Right atrium auricular region (tissue), 2 donors: ENCODE measurements around the gene A2ML1. TPM values are rescaled to one million over a fixed set of nuclear protein-coding genes. Genes with fewer than 3 reads are reported as not detected.

Experiments
- DNase-seq: peaks from one replicate; pipeline ENCODE4 v3.0.0-alpha.2; 2019; ENCODE audit warnings: low spot score
- H3K27ac ChIP-seq, 2 donors: fragments of 200-600 bp; sonication (generic); 1 replicate in 1 of 2; 2 replicates in 1 of 2; pipeline ENCODE4 v1.5.1; 2016 to 2019
- H3K27me3 ChIP-seq, 2 donors: fragments of 200-600 bp; sonication (generic); one replicate each; pipeline versions ENCODE4 v1.5.1 to v1.6.0; 2017 to 2019
- H3K36me3 ChIP-seq: fragments of 200-600 bp; sonication (generic); one replicate; pipeline ENCODE4 v1.5.1; 2016
- H3K4me1 ChIP-seq, 2 donors: fragments of 200-600 bp; sonication (generic); one replicate each; pipeline versions ENCODE4 v1.5.1 to v1.6.0; 2017 to 2019
- H3K4me3 ChIP-seq, 2 donors: fragments of 200-600 bp; sonication (generic); 1 replicate in 1 of 2; 2 replicates in 1 of 2; pipeline ENCODE4 v1.5.1; 2017 to 2019; ENCODE audit warnings: mild to moderate bottlenecking in 1 of 2, moderate library complexity in 1 of 2
- H3K9me3 ChIP-seq, 2 donors: fragments of 200-600 bp; sonication (generic); one replicate each; pipeline ENCODE4 v1.5.1; 2019
- CTCF ChIP-seq, 2 donors: fragments of 200-600 bp; sonication (generic); IDR thresholded peaks; one replicate each; pipeline ENCODE4 v1.5.1; 2019; ENCODE audit warnings: antibody characterized with exemption in 2 of 2
- total RNA-seq, 2 donors: library from RNA; depleted of rRNA; stranded (reverse); fragments of >200 nt; gene quantifications; one replicate each; pipeline ENCODE4 v1.1.0, GENCODE V29; 2016

A2ML1 gene
- total RNA-seq, 2 donors from 2014 or later, result 0.15 TPM; not detected in 1

- no peak for TF ChIP-seq CTCF (IDR thresholded peaks at IDR 0.05)
- Histone ChIP-seq H3K9me3 (peaks cover 0 to 7% of the 10 kb centered on the region in 2 donors), H3K27me3 (no peaks in the 10 kb centered on the region)
Observed at GRCh38 chr12:8829621-8830020, 7.2 kb downstream of the A2ML1 start.

GRCh38 chr12:8831116-8831515, 8.7 kb downstream of the A2ML1 start:
- DNase-seq, result no peak
- H3K4me1 ChIP-seq, result no peaks in the 10 kb centered on the region
- no peaks in the 10 kb centered on the region for H3K27me3 ChIP-seq
- no peak overlapping the region for H3K27ac ChIP-seq
- no peaks in the 10 kb centered on the region for H3K36me3 ChIP-seq
- H3K9me3 ChIP-seq, result no peaks in the 10 kb centered on the region
- no peak for TF ChIP-seq CTCF (IDR thresholded peaks at IDR 0.05)
- H3K4me3 ChIP-seq, result no peak overlapping the region

More at GRCh38 chr12:8829621-8830020, 7.2 kb downstream of the A2ML1 start:
- Histone ChIP-seq H3K4me1 (no peaks in the 10 kb centered on the region), H3K4me3 (no peak overlapping the region), H3K36me3 (no peaks in the 10 kb centered on the region), H3K27ac (no peak overlapping the region)
- no peak for DNase-seq

- no peaks in the 10 kb centered on the region for H3K4me1 ChIP-seq
- TF ChIP-seq CTCF (IDR thresholded peaks at IDR 0.05), result no peak
- DNase-seq, result no peak
- H3K36me3 ChIP-seq, result no peaks in the 10 kb centered on the region
- no peaks in the 10 kb centered on the region for H3K27me3 ChIP-seq
- no peak overlapping the region for H3K4me3 ChIP-seq
- H3K9me3 ChIP-seq, result no peaks in the 10 kb centered on the region
- H3K27ac ChIP-seq, result no peak overlapping the region
Observed at GRCh38 chr12:8832500-8832899, 10.1 kb downstream of the A2ML1 start.

- Histone ChIP-seq H3K27ac (no peak overlapping the region), H3K36me3 (no peaks in the 10 kb centered on the region), H3K27me3 (no peaks in the 10 kb centered on the region), H3K4me3 (no peak overlapping the region), H3K4me1 (no peaks in the 10 kb centered on the region), H3K9me3 (no peaks in the 10 kb centered on the region)
- TF ChIP-seq CTCF (IDR thresholded peaks at IDR 0.05), result no peak
- no peak for DNase-seq
Observed at GRCh38 chr12:8834230-8834629, 11.8 kb downstream of the A2ML1 start.

GRCh38 chr12:8837291-8837690, 14.9 kb downstream of the A2ML1 start:
- H3K4me3 ChIP-seq, result no peak overlapping the region
- H3K36me3 ChIP-seq, result no peaks in the 10 kb centered on the region
- H3K9me3 ChIP-seq, result no peaks in the 10 kb centered on the region

More at GRCh38 chr12:8837291-8837690, 14.9 kb downstream of the A2ML1 start:
- no peak for TF ChIP-seq CTCF (IDR thresholded peaks at IDR 0.05)
- no peak overlapping the region for H3K27ac ChIP-seq
- no peak for DNase-seq
- no peaks in the 10 kb centered on the region for H3K27me3 ChIP-seq
- no peaks in the 10 kb centered on the region for H3K4me1 ChIP-seq
